NCI-H82 (cell line): ENCODE results near the gene KPRP.

Experiments used
- DNase-seq: peaks from one replicate; lab custom pipeline; 2025; lab: John Stamatoyannopoulos, UW

KPRP gene

DNA sequence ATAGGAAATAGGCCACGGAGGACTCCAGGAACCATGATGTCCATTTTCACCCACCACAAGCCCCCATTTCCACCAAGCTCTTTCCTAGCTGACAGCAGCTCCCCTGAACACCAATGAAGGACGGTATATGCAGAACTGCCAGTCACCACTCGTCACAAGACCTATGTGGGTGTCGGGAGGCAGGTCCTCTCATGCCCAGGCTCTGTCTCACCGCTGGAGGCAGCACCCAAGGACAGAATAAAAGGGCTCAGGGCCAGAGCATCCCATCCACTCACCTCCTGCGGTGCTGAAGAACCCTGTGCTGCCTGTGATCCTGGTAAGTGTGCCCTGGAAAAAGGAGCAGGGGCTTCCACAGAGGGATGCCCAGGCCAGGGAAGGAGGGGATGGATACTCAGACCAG is 17.1 kb downstream of the KPRP start, which contains the start of gene LCE1F:
Gene LCE1F, plus strand, starts transcription at position 266 of the 400 bp plus-strand sequence. CDS start 1,232 bp downstream, outside the sequence.
- no peak for DNase-seq

- DNase-seq = no peak
Measured at GRCh38 chr1:152776361-152776760, 18.5 kb downstream of the KPRP start.

DNA sequence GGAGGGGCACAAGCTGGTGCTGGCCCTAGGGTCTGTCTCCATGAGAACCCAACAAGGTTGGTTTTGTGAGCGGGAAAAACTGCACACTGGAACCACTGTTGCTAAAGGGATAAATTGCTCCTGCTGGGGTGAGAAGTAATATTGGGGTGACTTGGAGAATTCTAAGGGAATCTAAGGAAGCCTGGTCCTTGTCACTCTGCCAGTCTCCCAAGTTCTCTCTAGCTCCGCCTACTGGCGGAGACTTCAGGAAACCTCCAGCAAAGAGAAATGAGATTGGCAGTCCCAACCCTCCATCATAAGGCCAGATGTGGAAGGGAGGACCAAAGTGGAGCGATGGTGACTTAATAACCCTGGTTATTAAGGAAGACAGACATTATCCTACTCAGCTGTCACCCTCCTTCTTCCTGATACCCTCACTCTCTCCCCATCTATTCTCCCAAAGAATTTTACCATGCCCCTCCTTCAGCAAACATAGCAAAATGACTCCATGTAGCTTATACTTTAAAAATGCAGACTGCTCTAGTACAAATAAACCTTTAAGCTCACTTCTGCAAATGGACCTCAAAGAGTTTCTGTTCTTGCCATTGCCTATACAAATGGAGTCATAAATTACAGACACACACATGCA is 19.8 kb downstream of the KPRP start:
- DNase-seq = peak; percentile 70

GRCh38 chr1:152783095-152783494 is 25.3 kb downstream of the KPRP start:
- no peak for DNase-seq

- DNase-seq = no peak
Measured at GRCh38 chr1:152786077-152786476, 28.3 kb downstream of the KPRP start, which contains the start of gene LCE1E. Gene LCE1E (plus strand): TSS chr1:152786257. CDS start chr1:152787300, 1,043 bp downstream.

DNA sequence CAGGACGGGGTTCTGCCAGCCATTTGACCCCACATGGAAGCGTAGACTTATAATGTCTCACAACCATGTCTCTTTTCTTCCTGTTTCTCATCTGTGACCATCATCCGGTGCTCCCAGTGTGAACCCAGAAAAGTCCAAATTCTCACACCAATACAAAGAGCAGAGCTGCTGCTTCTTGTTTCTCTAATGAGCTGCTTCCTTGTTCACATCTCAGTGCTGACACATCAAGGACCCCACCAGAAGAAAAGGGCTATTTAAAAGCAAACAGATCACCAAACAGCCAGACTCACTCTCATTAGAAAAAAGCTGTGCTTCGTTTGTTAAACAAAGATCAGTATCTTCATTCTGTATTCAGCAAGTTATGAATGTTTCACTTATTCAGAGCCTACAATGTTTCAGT is 37.9 kb downstream of the KPRP start:
- no peak for DNase-seq

DNA sequence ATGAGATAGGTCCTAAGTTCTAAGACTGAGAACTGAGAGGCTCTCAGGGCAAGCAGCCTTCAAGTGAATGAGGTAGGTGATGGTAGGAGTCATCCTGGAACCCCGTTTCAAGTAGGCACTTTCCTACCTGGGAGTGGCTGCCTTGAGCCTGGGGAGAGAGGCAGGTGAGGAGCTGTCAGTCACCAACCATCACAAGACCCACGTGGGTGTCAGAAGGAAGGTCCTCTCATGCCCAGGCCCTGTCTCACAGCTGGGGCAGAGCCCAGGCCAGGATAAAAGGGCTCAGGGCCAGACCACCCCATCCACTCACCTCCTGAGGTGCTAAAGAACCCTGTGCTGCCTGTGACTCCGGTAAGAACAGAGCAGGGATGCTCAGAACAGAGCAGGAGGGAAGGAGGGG is 38.6 kb downstream of the KPRP start, which contains the start of gene LCE1D:
Gene LCE1D, plus strand, starts transcription at position 301 of the 400 bp plus-strand sequence. CDS start 1,074 bp downstream, outside the sequence.
- no peak for DNase-seq

DNA sequence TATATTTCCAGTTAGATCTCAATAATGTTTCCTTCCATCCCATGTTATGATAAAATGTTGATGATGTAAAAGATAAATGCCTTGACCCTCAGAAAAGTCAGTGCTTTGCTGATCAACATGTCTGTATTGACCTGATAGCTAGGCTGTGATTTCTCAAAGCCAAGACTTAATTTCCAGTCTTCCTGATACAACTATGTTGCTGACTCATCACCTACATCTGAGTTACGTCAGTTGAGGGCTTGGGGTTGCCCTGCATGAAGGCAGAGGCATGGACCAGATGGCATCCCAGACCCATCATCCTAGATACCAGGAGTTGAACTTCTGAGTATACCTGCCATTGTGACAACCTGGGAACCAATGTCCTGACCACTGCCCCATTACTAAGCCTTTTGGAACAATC is 43.5 kb downstream of the KPRP start:
- no peak for DNase-seq

DNA sequence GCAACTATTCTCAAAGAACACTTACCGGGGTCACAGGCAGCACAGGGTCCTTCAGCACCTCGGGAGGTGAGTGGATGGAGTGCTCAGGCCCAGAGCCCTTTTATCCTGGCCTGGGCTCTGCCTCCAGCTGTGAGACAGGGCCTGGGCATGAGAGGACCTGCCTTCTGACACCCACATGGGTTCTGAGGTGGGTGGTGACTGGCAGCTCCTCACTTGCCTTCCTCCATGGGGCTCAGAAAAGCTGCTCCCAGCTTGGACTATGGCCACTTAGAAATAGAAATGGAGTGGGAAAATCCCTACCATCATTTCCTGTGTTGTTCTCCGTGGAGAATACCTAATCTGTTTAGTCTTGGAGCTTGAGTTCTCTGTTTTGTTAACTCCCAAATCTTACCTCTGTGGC is 48.8 kb downstream of the KPRP start, which contains the start of gene LCE1C:
Gene LCE1C, minus strand, starts transcription at position 76 of the 400 bp plus-strand sequence. CDS start 1,173 bp downstream, outside the sequence.
- DNase-seq = no peak

- no peak for DNase-seq
Measured at GRCh38 chr1:152811050-152811449, 53.2 kb downstream of the KPRP start.
